VCaP (cell line): Measurements from ENCODE around the gene RPL41.

ENCODE experiments used
- H3K27ac ChIP-seq: fragments of 450-650 bp; 2 replicates; pipeline ENCODE4 v1.5.1; 2017
- TF ChIP-seq, protein P1 (sequence below): fragments of 450-650 bp; conservative IDR thresholded peaks from 2 replicates; pipeline ENCODE4 v1.5.1; 2017; ENCODE audit warnings: mild to moderate bottlenecking, moderate library complexity

RPL41 gene

DNA sequence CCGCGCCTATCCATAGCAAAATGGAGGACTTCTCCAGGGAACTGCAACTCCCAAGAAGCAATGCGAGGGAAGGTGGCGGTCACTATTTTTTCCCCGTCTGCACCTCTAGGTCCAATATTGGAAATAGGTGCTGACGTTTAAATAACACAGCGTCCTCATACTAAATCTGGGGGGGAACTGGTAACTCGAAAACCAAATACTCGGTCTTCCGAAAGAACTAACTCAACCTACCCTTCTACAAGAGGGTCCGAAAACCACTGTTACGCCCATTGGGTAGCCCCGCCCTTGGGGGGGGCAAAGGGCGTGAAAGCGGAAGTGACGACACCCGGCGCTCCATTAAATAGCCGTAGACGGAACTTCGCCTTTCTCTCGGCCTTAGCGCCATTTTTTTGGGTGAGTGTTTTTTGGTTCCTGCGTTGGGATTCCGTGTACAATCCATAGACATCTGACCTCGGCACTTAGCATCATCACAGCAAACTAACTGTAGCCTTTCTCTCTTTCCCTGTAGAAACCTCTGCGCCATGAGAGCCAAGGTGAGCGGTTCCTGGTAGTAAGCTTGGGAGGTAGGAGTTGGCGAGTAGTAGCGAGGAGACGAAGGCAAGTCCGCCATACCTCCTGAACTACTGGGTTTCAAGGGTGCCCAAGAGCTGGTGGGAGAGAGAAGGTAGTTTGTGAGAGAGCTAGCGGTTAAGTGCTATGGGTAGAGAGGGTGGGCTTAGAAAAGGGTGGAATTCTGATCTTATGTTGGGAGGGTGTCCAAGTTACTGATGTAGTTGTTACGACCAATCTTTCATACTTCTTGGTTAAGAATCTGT is at the start of gene RPL41:
TSS of gene RPL41 (plus strand) at position 367 of the 815 bp plus-strand sequence.
- TF ChIP-seq, protein P1, sequence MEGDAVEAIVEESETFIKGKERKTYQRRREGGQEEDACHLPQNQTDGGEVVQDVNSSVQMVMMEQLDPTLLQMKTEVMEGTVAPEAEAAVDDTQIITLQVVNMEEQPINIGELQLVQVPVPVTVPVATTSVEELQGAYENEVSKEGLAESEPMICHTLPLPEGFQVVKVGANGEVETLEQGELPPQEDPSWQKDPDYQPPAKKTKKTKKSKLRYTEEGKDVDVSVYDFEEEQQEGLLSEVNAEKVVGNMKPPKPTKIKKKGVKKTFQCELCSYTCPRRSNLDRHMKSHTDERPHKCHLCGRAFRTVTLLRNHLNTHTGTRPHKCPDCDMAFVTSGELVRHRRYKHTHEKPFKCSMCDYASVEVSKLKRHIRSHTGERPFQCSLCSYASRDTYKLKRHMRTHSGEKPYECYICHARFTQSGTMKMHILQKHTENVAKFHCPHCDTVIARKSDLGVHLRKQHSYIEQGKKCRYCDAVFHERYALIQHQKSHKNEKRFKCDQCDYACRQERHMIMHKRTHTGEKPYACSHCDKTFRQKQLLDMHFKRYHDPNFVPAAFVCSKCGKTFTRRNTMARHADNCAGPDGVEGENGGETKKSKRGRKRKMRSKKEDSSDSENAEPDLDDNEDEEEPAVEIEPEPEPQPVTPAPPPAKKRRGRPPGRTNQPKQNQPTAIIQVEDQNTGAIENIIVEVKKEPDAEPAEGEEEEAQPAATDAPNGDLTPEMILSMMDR, result no peak

DNA sequence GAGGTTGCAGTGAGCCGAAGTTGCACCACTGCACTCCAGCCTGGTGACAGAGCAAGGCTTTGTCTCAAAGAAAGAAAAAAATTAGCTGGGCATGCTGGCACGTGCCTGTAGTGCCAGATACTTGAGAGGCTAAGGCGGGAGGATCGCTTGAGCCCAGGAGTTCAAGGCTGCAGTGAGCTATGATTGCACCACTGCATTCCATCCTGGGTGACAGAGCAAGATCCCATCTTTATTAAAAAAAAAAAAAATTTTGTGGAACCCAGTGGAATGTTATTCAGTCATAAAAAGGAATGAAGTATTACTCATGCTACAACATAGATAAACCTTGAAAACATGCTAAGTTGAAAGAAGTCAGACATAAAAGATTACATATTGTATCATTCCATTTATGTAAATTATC is 44.8 kb upstream of the RPL41 start:
- TF ChIP-seq, protein P1, result no peak
- peak overlapping the region; percentile 23; the same call in 1 of the 2 replicates for H3K27ac ChIP-seq

More for the DNA sequence above, at the start of gene RPL41:
- H3K27ac ChIP-seq, result peak within 1 kb of the TSS; percentile 98

GRCh38 chr12:56074396-56074795 is 42.0 kb upstream of the RPL41 start:
- no peak overlapping the region for H3K27ac ChIP-seq
- TF ChIP-seq, protein P1, result no peak

DNA sequence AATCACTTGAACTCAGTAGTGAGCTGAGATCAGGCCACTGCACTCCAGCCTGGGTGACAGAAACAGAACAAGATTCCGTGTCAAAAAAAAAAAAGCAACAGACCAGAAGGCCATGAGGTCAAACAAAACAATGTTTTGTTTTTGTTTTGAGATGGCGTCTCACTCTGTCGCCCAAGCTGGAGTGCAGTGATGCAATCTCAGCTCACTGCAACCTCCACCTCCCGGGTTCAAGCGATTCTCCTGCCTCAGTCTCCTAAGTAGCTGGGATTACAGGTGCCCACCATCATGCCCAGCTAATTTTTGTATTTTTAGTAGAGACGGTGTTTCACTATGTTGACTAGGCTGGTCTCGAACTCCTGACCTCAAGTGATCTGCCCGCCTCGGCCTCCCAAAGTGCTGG is 38.5 kb upstream of the RPL41 start:
- peak overlapping the region; percentile 95 for H3K27ac ChIP-seq

- TF ChIP-seq, protein P1, result no peak
- H3K27ac ChIP-seq, result peak overlapping the region; percentile 95
Observed at GRCh38 chr12:56078427-56078826, 38.0 kb upstream of the RPL41 start.

DNA sequence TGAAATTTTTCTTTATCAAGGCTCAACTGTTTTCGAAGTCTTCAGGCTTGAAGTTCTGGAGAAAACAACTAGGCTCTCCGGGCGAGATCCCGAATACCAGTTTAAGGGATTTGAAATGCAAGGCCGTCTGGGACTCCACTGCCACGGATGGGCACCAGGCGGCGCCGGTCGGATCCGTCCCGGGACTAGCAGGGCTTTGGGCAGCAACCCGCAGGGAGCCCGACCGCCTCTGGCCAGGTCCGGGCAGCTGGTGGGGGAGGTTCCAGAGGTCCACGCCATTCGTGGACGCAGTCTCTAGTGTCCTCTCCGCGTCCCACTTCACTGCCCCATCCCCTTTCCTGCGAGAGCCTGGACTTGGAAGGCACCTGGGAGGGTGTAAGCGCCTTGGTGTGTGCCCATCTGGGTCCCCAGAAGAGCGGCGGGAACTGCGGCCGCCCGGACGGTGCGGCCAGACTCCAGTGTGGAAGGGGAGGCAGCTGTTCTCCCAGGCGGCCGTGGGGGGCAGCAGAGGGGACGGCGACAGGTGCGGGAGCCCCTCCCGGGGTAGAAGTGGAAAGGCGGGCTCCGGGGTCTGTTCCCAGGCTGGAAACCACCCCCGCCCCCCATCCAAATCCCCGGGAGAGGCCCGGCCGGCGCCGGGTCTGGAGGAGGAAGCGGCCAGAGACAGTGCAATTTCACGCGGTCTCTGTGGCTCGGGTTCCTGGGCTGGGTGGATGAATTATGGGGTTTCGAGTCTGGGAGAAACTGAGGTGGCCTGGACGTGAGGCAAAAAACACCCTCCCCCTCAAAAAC is 37.3 kb upstream of the RPL41 start:
- TF ChIP-seq, protein P1, result peak; percentile 97
- peak overlapping the region; percentile 95 for H3K27ac ChIP-seq

DNA sequence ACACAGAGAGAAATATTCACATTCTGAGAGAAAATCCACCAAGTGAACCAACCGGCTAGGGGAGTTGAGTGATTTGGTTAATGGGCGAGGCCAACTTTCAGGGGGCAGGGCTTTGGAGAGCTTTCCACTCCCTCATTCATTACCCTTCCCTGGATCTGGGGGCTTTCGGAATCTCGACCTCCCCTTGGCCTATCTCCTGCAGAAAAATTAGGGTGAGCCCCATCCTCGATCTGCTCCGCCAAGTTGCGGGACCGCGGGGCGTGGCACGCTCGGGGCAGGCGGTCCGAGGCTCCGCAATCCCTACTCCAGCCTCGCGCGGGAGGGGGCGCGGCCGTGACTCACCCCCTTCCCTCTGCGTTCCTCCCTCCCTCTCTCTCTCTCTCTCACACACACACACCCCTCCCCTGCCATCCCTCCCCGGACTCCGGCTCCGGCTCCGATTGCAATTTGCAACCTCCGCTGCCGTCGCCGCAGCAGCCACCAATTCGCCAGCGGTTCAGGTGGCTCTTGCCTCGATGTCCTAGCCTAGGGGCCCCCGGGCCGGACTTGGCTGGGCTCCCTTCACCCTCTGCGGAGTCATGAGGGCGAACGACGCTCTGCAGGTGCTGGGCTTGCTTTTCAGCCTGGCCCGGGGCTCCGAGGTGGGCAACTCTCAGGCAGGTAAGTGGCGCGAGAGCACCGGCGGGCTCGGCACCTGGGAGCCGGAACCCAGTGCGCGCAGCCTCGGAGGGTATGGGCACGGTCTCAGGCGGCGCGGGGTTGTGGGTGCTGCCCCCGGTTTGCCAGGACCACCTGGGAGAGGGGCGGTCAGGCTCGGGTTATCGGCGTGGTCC is 36.5 kb upstream of the RPL41 start, which contains the start of gene ERBB3:
TSS of gene ERBB3 (plus strand) at position 443 of the 833 bp plus-strand sequence. CDS start at position 579, 136 bp downstream.
- TF ChIP-seq, protein P1, result no peak
- H3K27ac ChIP-seq, result peak within 1 kb of the TSS; percentile 95
